OCI-LY1 (cell line): Measurements from ENCODE around the gene RAI14.

Experiments used
- H2AFZ ChIP-seq: fragments of 200-600 bp; sonication (generic), shearing (Covaris generic); 2 replicates; pipeline ENCODE4 v1.6.0; 2014; ENCODE audit warnings: antibody characterized with exemption, mild to moderate bottlenecking, low read length
- H3F3A ChIP-seq: fragments of 200-600 bp; sonication (generic), shearing (Covaris generic); 2 replicates; pipeline ENCODE4 v1.6.0; 2014; ENCODE audit warnings: mild to moderate bottlenecking, antibody characterized with exemption, low read length, moderate library complexity; ENCODE audit not compliant: insufficient read depth
- H3K27ac ChIP-seq: fragments of 200-600 bp; sonication (generic); 2 replicates; pipeline ENCODE4 v1.5.1; 2014; ENCODE audit warnings: low read length, mixed run types, mild to moderate bottlenecking, low read depth; ENCODE audit not compliant: poor library complexity, severe bottlenecking
- H3K27me3 ChIP-seq: fragments of 200-600 bp; sonication (generic); 2 replicates; pipeline ENCODE4 v1.6.0; 2014; ENCODE audit warnings: antibody characterized with exemption, mild to moderate bottlenecking, low read length, moderate library complexity; ENCODE audit not compliant: insufficient read depth
- H3K36me3 ChIP-seq: fragments of 200-600 bp; sonication (generic); 2 replicates; pipeline ENCODE4 v1.6.1; 2014; ENCODE audit warnings: mild to moderate bottlenecking, antibody characterized with exemption, low read length, moderate library complexity, mixed read lengths; ENCODE audit not compliant: insufficient read depth
- H3K4me1 ChIP-seq: fragments of 200-600 bp; sonication (generic); 2 replicates; pipeline ENCODE4 v1.5.1; 2014; ENCODE audit warnings: mild to moderate bottlenecking, low read length, moderate library complexity; ENCODE audit not compliant: insufficient read depth, severe bottlenecking
- H3K4me2 ChIP-seq: fragments of 200-600 bp; sonication (generic), shearing (Covaris generic); 2 replicates; pipeline ENCODE4 v1.6.1; 2014; ENCODE audit warnings: low read length
- H3K4me3 ChIP-seq: fragments of 200-600 bp; sonication (generic); 2 replicates; pipeline ENCODE4 v1.5.1; 2014; ENCODE audit warnings: low read length, low read depth, mild to moderate bottlenecking, mixed read lengths; ENCODE audit not compliant: poor library complexity, severe bottlenecking
- H3K79me2 ChIP-seq: fragments of 200-600 bp; shearing (Covaris generic); 2 replicates; pipeline ENCODE4 v1.6.1; 2016; ENCODE audit warnings: mixed run types, low read length, mixed read lengths; ENCODE audit not compliant: insufficient read depth
- H3K9ac ChIP-seq: fragments of 200-600 bp; sonication (generic), shearing (Covaris generic); 2 replicates; pipeline ENCODE4 v1.6.1; 2014; ENCODE audit warnings: mild to moderate bottlenecking, low read length, mixed read lengths
- H3K9me2 ChIP-seq: fragments of 200-600 bp; sonication (generic), shearing (Covaris generic); 2 replicates; pipeline ENCODE4 v1.6.1; 2014; ENCODE audit warnings: low read depth, mild to moderate bottlenecking, low read length, mixed read lengths
- H3K9me3 ChIP-seq: fragments of 200-600 bp; shearing (Covaris generic); 2 replicates; pipeline ENCODE4 v1.6.1; 2014; ENCODE audit warnings: low read length, mixed read lengths
- H4K20me1 ChIP-seq: fragments of 200-600 bp; sonication (generic), shearing (Covaris generic); 2 replicates; pipeline ENCODE4 v1.6.0; 2016; ENCODE audit warnings: mild to moderate bottlenecking, low read length; ENCODE audit not compliant: insufficient read depth
- CTCF ChIP-seq: fragments of 200-600 bp; sonication (generic), shearing (Covaris generic); IDR thresholded peaks from 2 replicates; pipeline ENCODE4 v1.5.1; 2017; ENCODE audit warnings: mild to moderate bottlenecking, antibody characterized with exemption, low read length, moderate library complexity, mixed read lengths
- EZH2 ChIP-seq: fragments of 200-600 bp; sonication (generic), shearing (Covaris generic); IDR thresholded peaks from 2 replicates; pipeline ENCODE4 v1.8.0; 2017; ENCODE audit warnings: borderline replicate concordance, mixed run types, mild to moderate bottlenecking, antibody characterized with exemption, low read length, moderate library complexity, mixed read lengths

Gene RAI14

GRCh38 chr5:34694012-34694411 is 37.9 kb downstream of the RAI14 start:
- H3K4me1 ChIP-seq = no peaks in the 10 kb centered on the region
- H2AFZ ChIP-seq = no peak overlapping the region
- no peaks in the 10 kb centered on the region for H4K20me1 ChIP-seq
- H3K27me3 ChIP-seq = no peaks in the 10 kb centered on the region
- no peak overlapping the region for H3K4me2 ChIP-seq
- no peak overlapping the region for H3K9ac ChIP-seq
- H3K4me3 ChIP-seq = no peak overlapping the region
- H3K27ac ChIP-seq = no peak overlapping the region
- H3K36me3 ChIP-seq = no peaks in the 10 kb centered on the region
- H3K79me2 ChIP-seq = no peaks in the 10 kb centered on the region
- H3K9me2 ChIP-seq = no peaks in the 10 kb centered on the region
- H3K9me3 ChIP-seq = no peaks in the 10 kb centered on the region
- no peak for TF ChIP-seq CTCF
- no peak for TF ChIP-seq EZH2
- H3F3A ChIP-seq = no peaks in the 10 kb centered on the region

GRCh38 chr5:34694685-34695084 is 38.6 kb downstream of the RAI14 start:
- no peaks in the 10 kb centered on the region for H3K36me3 ChIP-seq
- H4K20me1 ChIP-seq = no peaks in the 10 kb centered on the region
- H3K4me3 ChIP-seq = no peak overlapping the region
- H3K79me2 ChIP-seq = no peaks in the 10 kb centered on the region
- H3K4me1 ChIP-seq = no peaks in the 10 kb centered on the region
- no peak overlapping the region for H3K9ac ChIP-seq
- H3K4me2 ChIP-seq = no peak overlapping the region
- no peak for TF ChIP-seq EZH2
- no peak for TF ChIP-seq CTCF
- H3K27ac ChIP-seq = no peak overlapping the region
- H3K9me3 ChIP-seq = no peaks in the 10 kb centered on the region
- no peaks in the 10 kb centered on the region for H3K27me3 ChIP-seq
- H3K9me2 ChIP-seq = no peaks in the 10 kb centered on the region
- H2AFZ ChIP-seq = no peak overlapping the region
- no peaks in the 10 kb centered on the region for H3F3A ChIP-seq

GRCh38 chr5:34695275-34696027 is 39.3 kb downstream of the RAI14 start:
- Histone ChIP-seq H3K9ac (no peak overlapping the region), H3K36me3 (no peaks in the 10 kb centered on the region), H2AFZ (no peak overlapping the region), H4K20me1 (no peaks in the 10 kb centered on the region), H3K9me3 (no peaks in the 10 kb centered on the region), H3K27ac (no peak overlapping the region), H3K4me1 (no peaks in the 10 kb centered on the region), H3K4me2 (no peak overlapping the region), H3K79me2 (no peaks in the 10 kb centered on the region), H3K9me2 (no peaks in the 10 kb centered on the region), H3F3A (no peaks in the 10 kb centered on the region), H3K27me3 (no peaks in the 10 kb centered on the region), H3K4me3 (no peak overlapping the region)
- TF ChIP-seq EZH2 (no peak), CTCF (no peak)
